BJ (cell line): ENCODE measurements around the gene KCNQ2. TPM values are rescaled to one million over a fixed set of nuclear protein-coding genes. Genes with fewer than 3 reads are reported as not detected.

Experiments
- CTCF ChIA-PET: fragments of 350-600 bp; formaldehyde crosslinking; extraction: SDS; loops from one replicate; lab custom pipeline; 2021; ENCODE audit warnings: antibody characterized with exemption, inconsistent platforms; lab: Yijun Ruan, JAX
- POLR2A ChIA-PET: fragments of 300-600 bp; sonication (Branson Sonifier 250); formaldehyde crosslinking; extraction: SDS; loops from one replicate; lab custom pipeline; 2021; ENCODE audit warnings: antibody characterized with exemption; lab: Charles Lee
- DNase-seq: peaks from one replicate; pipeline ENCODE4 v3.0.0-alpha.2; 2011; ENCODE audit warnings: low read depth
- H3K27me3 ChIP-seq: 2 replicates; pipeline ENCODE4 v1.6.0; 2011; ENCODE audit warnings: low read length; ENCODE audit not compliant: control insufficient read depth, insufficient read depth
- H3K36me3 ChIP-seq: 2 replicates; pipeline ENCODE4 v1.5.1; 2011; ENCODE audit warnings: low read length; ENCODE audit not compliant: control insufficient read depth, insufficient read depth
- H3K4me3 ChIP-seq: 2 replicates; pipeline ENCODE4 v1.5.1; 2011; ENCODE audit warnings: low read depth, mild to moderate bottlenecking, control low read depth, low read length
- CTCF ChIP-seq: IDR thresholded peaks from 2 replicates; pipeline ENCODE4 v1.5.1; 2011; ENCODE audit warnings: low read depth, mild to moderate bottlenecking, control low read depth, inconsistent platforms, low read length, moderate library complexity; ENCODE audit not compliant: insufficient read depth
- polyA plus RNA-seq: library from polyadenylated mRNA; depleted of rRNA; stranded (reverse); fragments of >200 nt; gene quantifications from 2 replicates; pipeline ENCODE4 v1.2.3, GENCODE V29; 2011

The KCNQ2 gene
- polyA plus RNA-seq, 1 experiment: not detected

DNA sequence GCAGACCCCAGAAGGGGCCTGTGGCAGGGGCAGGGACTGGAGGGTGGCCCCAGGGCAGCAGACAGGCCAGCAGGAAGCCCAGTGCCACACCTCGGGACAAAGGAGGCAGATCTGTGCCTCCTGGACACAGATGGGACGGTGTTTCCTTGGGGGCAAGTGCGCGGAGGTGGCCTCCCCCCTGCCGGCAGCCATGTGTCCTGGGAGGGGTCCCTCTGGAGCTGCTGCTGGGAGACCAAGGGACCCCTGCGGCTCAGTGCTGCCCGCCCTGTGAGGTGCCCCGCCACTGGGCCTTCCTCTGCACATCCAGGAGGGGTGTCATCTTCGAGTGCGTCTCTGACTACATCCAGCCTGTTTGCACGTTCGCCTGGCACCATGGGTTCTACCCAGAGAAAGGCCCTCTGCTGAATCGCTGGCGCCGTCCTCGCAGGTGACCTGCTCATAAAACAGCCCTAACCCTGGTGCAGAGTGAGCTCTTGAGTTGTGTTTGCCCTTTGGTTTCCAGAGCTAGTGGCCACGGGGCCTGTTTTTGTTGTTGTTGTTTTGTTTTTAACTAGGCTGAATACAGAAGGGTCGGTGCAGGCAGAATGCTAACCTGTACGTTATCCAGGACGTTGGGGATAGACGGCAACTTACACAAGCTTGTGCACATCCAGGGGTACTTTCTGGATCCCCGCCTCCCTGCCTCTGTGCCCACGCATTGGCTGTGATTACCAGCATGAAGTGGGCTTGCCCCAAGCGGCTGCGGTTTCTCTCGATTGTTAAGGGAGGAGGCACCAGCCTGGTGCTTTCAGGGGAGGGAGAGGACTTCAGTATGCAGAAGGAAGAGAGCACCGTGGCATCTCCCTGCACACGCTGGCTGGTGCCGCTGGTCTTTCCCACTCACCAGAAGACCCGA is 1.3 kb upstream of the KCNQ2 start:
- POLR2A ChIA-PET: no interaction called here
- H3K27me3 ChIP-seq: peaks cover 37% of the 10 kb centered on the region
- no peak for DNase-seq
- no peak overlapping the region for H3K4me3 ChIP-seq
- CTCF ChIA-PET: interaction anchor here (0.7 kb wide), 1 partner anchor 14 kb away, joined by 3 read pairs; no protein-coding TSS in a partner anchor
- no peak for TF ChIP-seq CTCF
- H3K36me3 ChIP-seq: no peaks in the 10 kb centered on the region

DNA sequence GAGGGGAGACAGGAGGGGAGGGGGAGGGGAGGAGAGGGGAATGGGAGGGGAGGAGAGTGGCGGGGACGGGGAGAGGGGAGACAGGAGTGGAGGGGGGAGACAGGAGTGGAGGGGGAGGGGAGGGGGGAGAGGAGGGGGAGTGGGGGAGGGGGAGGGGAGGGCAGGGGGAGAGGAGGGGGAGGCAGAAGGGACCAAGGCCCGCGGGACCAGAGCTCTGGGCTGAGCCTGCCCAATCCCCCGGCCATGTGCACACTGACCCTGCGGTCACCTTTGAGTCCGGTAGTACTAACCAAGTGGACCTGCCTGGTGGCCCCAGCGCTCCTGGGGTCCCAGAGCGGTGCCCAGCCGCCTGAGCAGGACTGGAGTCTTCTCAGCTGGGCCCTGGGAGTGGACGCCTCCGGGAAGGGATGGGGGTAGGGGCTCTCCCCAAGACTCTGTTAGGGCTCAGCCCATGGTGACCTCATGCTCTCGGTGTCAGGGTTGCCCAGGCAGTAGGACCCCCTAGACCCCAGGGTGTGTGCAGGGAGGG is 471 bp upstream of the KCNQ2 start:
- Histone ChIP-seq H3K36me3 (no peaks in the 10 kb centered on the region), H3K4me3 (no peak overlapping the region), H3K27me3 (peaks cover 36% of the 10 kb centered on the region)
- DNase-seq: no peak
- no peak for TF ChIP-seq CTCF
- ChIA-PET POLR2A (no interaction called here), CTCF (no interaction called here)

GRCh38 chr20:63471717-63471980 is 806 bp downstream of the KCNQ2 start:
- no peaks in the 10 kb centered on the region for H3K36me3 ChIP-seq
- H3K4me3 ChIP-seq: no peak overlapping the region
- H3K27me3 ChIP-seq: peaks cover 30% of the 10 kb centered on the region
- CTCF ChIA-PET: no interaction called here
- no peak for TF ChIP-seq CTCF
- no peak for DNase-seq
- POLR2A ChIA-PET: no interaction called here

DNA sequence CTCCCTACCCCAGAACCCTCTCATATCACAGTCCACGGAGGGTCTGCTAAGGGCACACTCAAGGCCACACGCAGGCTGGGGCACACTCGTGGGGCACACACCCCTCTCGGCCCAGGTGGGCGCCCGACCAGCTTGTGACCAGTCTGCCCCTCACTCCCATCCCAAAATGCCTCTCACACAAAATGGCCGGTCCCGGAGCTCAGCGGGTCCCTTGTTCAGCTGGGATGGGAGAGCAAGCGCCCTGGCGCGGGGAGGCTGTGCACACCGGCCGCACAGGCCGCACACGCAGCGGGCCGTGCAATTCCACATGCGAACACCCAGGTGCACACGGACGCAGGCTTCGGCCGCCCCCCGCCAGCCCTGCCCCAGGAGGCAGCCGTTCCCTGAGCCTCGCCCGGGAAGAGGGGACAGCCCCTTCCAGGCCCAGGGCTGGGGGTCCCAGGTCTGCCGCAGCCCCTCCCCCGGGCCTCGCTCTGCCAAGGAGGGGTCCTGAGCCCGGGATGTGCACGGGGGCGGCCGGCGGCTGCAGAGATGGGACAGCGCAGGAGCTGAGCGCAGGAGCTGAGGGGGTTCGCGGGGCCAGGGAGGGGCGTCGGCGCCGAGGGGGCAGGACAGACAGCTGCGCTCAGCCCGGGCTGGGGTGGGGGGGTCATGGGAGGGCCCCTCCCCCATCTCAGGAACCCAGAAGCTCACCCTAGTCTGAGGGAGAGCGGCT is 1.3 kb downstream of the KCNQ2 start:
- Histone ChIP-seq H3K4me3 (no peak overlapping the region), H3K36me3 (no peaks in the 10 kb centered on the region), H3K27me3 (peaks cover 30% of the 10 kb centered on the region)
- POLR2A ChIA-PET: no interaction called here
- CTCF ChIA-PET: interaction anchor here (1.5 kb wide), 1 partner anchor 596 kb away, joined by 5 read pairs; no protein-coding TSS in a partner anchor
- TF ChIP-seq CTCF: no peak
- no peak for DNase-seq

DNA sequence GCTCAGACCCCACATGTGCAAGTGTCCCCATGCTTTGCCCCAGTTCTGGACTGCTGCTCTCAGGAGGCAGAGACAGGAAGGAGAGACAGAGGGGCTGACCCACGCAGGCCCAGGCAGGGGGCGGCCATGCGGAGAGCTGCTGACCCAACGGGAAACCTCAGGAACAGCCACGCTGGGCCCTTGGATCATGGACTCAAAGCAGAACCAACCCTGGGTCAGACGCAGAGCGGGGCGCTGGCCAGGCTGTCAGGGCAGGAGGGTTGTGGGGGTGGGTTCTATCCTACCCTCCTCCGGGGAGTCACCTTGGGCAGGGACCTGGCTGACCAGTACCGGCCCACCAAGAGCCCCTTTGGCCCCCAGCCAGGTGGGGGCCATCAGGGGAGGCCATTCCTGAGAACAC is 2.0 kb downstream of the KCNQ2 start:
- no peak for TF ChIP-seq CTCF
- no peak for DNase-seq
- ChIA-PET CTCF (interaction anchor here (1.5 kb wide), 1 partner anchor 595 kb away, joined by 5 read pairs; no protein-coding TSS in a partner anchor), POLR2A (no interaction called here)
- no peak overlapping the region for H3K4me3 ChIP-seq
- H3K27me3 ChIP-seq: peaks cover 28% of the 10 kb centered on the region
- H3K36me3 ChIP-seq: no peaks in the 10 kb centered on the region
